Heart left ventricle (tissue), 16 donors: ENCODE measurements around the gene PLA2G2C. TPM values are rescaled to one million over a fixed set of nuclear protein-coding genes. Genes with fewer than 3 reads are reported as not detected.

Experiments
- ATAC-seq, 4 donors: fragments of 200-7000 bp; cut with Tn5 transposase; one replicate each; pipeline ENCODE4 v1.9.1; 2020 to 2022; ENCODE audit warnings: moderate library complexity in 4 of 4, mild to moderate bottlenecking in 3 of 4, moderate number of reproducible peaks in 1 of 4
- DNase-seq, 5 donors: peaks; one replicate each; pipeline ENCODE4 v3.0.0-alpha.2; 2020
- H3K27ac ChIP-seq, 12 donors: fragments of 200-600 bp; sonication (generic) in 4 of 12; one replicate each; pipeline versions ENCODE4 v1.5.0 to v1.8.0; 2016 to 2022; ENCODE audit warnings: mild to moderate bottlenecking in 2 of 12
- H3K27me3 ChIP-seq, 9 donors: fragments of 200-600 bp; sonication (generic) in 2 of 9; one replicate each; pipeline versions ENCODE4 v1.5.1 to v1.8.0; 2016 to 2022; ENCODE audit warnings: mild to moderate bottlenecking in 3 of 9
- H3K36me3 ChIP-seq, 9 donors: fragments of 200-600 bp; sonication (generic) in 2 of 9; one replicate each; pipeline versions ENCODE4 v1.5.0 to v1.8.0; 2018 to 2022; ENCODE audit warnings: mild to moderate bottlenecking in 2 of 9
- H3K4me1 ChIP-seq, 12 donors: fragments of 200-600 bp; sonication (generic) in 4 of 12; one replicate each; pipeline versions ENCODE4 v1.5.0 to v1.8.0; 2016 to 2022; ENCODE audit warnings: mild to moderate bottlenecking in 3 of 12
- H3K4me3 ChIP-seq, 12 donors: fragments of 200-600 bp; sonication (generic) in 4 of 12; one replicate each; pipeline versions ENCODE4 v1.5.0 to v1.8.0; 2017 to 2022; ENCODE audit warnings: mild to moderate bottlenecking in 9 of 12, moderate library complexity in 4 of 12
- H3K9me3 ChIP-seq, 12 donors: fragments of 200-600 bp; sonication (generic) in 4 of 12; one replicate each; pipeline versions ENCODE4 v1.5.0 to v1.8.0; 2016 to 2022; ENCODE audit warnings: mild to moderate bottlenecking in 1 of 12
- POLR2A ChIP-seq, 2 donors: fragments of 450-650 bp; IDR thresholded peaks; one replicate each; pipeline ENCODE4 v1.6.1; 2017; ENCODE audit warnings: antibody characterized with exemption in 2 of 2, mild to moderate bottlenecking in 2 of 2, moderate library complexity in 2 of 2
- WGBS, 4 donors: extraction: QIAGEN DNeasy Blood & Tissue Kit in 2 of 4; methylation state at CpG; one replicate each; pipeline versions ENCODE4 v1.1.5 to v1.1.7; 2013 to 2018; 5-methylcytosine and 5-hydroxymethylcytosine counted together
- intact Hi-C, 10 donors: fragments of 100-400 bp; cut with DNase I; formaldehyde crosslinking; loops; one replicate each; pipeline versions ENCODE4 v1.11.1 to v1.14.2; 2022
- polyA plus RNA-seq, 2 donors: library from polyadenylated mRNA; stranded (reverse); fragments of 200-250 nt; gene quantifications; one replicate each; pipeline ENCODE4 v1.2.3, GENCODE V29; 2013
- total RNA-seq, 9 donors: library from RNA; depleted of rRNA in 2 of 9; stranded (reverse); fragments of >200 nt in 2 of 9; fragmentation: NEBNext Ultra II Directional in 3 of 9; extraction: Animal tissue kit (Norgen Biotek cat#: 25700) in 3 of 9; gene quantifications; one replicate each; pipeline versions ENCODE4 v1.1.0 to v1.2.4, GENCODE V29; 2016 to 2023
- TF ChIP-seq, protein P1 (sequence below), 12 donors: fragments of 200-600 bp; sonication (generic) in 4 of 12; IDR thresholded peaks; one replicate each; pipeline versions ENCODE4 v1.5.0 to v1.8.0; 2018 to 2022; ENCODE audit warnings: antibody characterized with exemption in 12 of 12, mild to moderate bottlenecking in 5 of 12
- donor health status: ischemic (EF 13 %, LVEDD 7.1; RV severe dilation, severe dysfunction).
- donor health status: healthy with polysubstance abuse.
- donor health status: DM: no; HTN: yes; CAD: no.
- donor health status: DM: no; HTN: no; CAD: no.
- donor health status: ischemic (EF 25% LVEDD 6.9; RV normal size, moderate dysfunction).
- donor health status: ischemic (EF 25% LVEDD 5.7; RV mildly dilated, moderate dysfunction).
- donor health status: healthy.
- donor health status: DM: yes; HTN: yes; CAD: no.
- donor health status: ischemic (EF 35%, LVEDD 5.7; RV mildly dilated, moderate dysfunction).
- donor health status: nonischemic (EF 11% LVEDD 7.7; RV severe dilation, severe dysfunction).
- donor health status: DM: yes; HTN: yes; CAD: no.
- donor health status: PGD.
- donor health status: ischemic (EF 29% LVEDD 5.4; RV normal size, mild dysfunction).
- donor health status: nonischemic (EF 23%, LVEDD 6.1; RV moderate dilation, normal function).

The PLA2G2C gene
- total and polyA plus RNA-seq, 11 donors: 0.16 TPM; not detected in 10

DNA sequence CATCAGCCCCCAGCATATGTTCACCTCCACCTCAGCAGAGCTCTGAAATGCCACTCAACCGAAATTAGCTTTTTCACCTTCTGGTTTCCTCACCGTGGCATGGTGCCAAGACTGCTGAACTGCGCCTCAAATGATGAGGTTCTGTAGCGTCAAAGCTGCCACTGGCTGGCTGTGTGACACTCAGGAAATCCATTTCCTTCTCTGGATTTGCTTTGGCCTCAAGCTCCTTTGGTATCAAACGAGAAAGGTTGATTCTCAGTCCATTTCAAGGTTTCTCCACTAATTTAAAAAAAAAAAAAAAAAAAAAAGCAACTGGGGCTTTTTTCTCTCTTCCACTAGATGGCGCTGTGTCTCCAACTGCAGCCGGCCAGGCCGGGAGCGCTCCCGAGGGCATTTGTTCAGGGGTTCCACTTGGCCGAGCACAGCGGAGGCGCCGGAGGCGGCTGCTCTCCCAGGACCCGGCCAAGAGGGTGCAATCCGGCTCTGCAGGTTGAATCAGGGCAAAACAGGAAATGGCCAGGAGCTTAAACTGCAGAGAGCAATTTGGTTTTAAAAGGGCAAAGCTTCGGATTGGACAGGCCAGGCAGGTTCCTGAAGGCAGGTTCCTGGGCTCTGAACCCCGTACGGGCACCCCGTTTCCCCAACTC, 26.5 kb upstream of the PLA2G2C start:
- TF ChIP-seq, protein P1, sequence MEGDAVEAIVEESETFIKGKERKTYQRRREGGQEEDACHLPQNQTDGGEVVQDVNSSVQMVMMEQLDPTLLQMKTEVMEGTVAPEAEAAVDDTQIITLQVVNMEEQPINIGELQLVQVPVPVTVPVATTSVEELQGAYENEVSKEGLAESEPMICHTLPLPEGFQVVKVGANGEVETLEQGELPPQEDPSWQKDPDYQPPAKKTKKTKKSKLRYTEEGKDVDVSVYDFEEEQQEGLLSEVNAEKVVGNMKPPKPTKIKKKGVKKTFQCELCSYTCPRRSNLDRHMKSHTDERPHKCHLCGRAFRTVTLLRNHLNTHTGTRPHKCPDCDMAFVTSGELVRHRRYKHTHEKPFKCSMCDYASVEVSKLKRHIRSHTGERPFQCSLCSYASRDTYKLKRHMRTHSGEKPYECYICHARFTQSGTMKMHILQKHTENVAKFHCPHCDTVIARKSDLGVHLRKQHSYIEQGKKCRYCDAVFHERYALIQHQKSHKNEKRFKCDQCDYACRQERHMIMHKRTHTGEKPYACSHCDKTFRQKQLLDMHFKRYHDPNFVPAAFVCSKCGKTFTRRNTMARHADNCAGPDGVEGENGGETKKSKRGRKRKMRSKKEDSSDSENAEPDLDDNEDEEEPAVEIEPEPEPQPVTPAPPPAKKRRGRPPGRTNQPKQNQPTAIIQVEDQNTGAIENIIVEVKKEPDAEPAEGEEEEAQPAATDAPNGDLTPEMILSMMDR (IDR thresholded peaks at IDR 0.05): peak; percentile 72 to 86 (median 78)
- TF ChIP-seq POLR2A (IDR thresholded peaks at IDR 0.05): no peak
- no peaks in the 10 kb centered on the region for H3K36me3 ChIP-seq
- H3K4me1 ChIP-seq: peaks cover 0 to 12% (median 6%) of the 10 kb centered on the region in 12 donors
- H3K9me3 ChIP-seq: no peaks in the 10 kb centered on the region
- DNase-seq: peak; percentile 44 to 83 (median 53)
- intact Hi-C loops: loop anchor here in 9 of 10 donors (1.0 to 10.0 kb wide), 5 partner anchors 152 to 282 kb away; no protein-coding TSS in a partner anchor
- peaks cover 0 to 23% (median 15%) of the 10 kb centered on the region in 9 donors for H3K27me3 ChIP-seq
- no peak overlapping the region for H3K4me3 ChIP-seq
- peak in 3 of 4 donors; percentile 66 to 83 (median 68) for ATAC-seq
- no peak overlapping the region for H3K27ac ChIP-seq
- WGBS, 4 donors: 6 to 9% (median 7%) methylated on average over 21 of the region's 21 CpGs

DNA sequence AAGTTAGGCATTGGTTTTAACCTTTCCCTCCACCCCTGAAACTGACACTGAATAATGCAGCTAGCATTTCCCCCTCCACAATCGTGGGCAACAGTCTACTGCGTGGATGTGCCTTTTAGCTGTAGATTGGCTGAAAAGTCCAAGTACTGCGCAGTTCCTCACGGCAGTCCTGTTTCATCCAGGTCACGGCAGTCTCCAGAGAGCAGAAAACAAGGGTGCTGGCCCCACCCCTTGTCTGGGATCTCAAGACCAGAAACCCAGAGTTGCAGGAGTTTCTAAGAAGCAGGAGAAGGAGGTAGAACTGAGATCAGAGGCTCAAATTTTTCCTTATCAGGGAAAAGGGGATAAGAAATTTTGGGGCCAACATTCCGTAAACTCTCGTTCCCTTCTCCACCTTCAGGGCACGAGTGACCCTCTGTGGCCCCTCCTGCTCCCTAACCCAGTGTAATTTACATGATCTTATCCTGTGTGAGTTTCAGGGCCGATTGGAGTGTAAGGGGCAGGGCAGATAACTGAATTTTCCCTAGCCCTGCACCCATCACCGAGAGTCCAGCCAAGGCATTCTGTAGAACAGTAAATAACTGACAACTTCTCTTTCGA, 25.9 kb upstream of the PLA2G2C start:
- no peak for DNase-seq

GRCh38 chr1:20211511-20211931, 25.2 kb upstream of the PLA2G2C start:
- Histone ChIP-seq H3K27me3 (peaks cover 0 to 26% (median 15%) of the 10 kb centered on the region in 9 donors), H3K4me3 (no peak overlapping the region), H3K36me3 (no peaks in the 10 kb centered on the region), H3K9me3 (no peaks in the 10 kb centered on the region), H3K27ac (no peak overlapping the region), H3K4me1 (peaks cover 0 to 12% (median 6%) of the 10 kb centered on the region in 12 donors)
- TF ChIP-seq, protein P1 (IDR thresholded peaks at IDR 0.05): no peak
- TF ChIP-seq POLR2A (IDR thresholded peaks at IDR 0.05): no peak
- no peak for DNase-seq
- peak in 2 of 4 donors; percentile 8 to 12 for ATAC-seq
- 54 to 64% (median 56%) methylated on average over 4 of the region's 4 CpGs for whole genome bisulfite sequencing, 4 donors
- intact Hi-C loops: loop anchor here in 5 of 10 donors (5.0 to 10.0 kb wide), 2 partner anchors 153 to 221 kb away; no protein-coding TSS in a partner anchor

More for the DNA sequence above, 25.9 kb upstream of the PLA2G2C start:
- H3K27me3 ChIP-seq: peaks cover 0 to 25% (median 15%) of the 10 kb centered on the region in 9 donors
- no peak overlapping the region for H3K4me3 ChIP-seq
- no peak overlapping the region for H3K27ac ChIP-seq
- no peaks in the 10 kb centered on the region for H3K9me3 ChIP-seq
- H3K36me3 ChIP-seq: no peaks in the 10 kb centered on the region
- no peak for ATAC-seq
- TF ChIP-seq POLR2A (IDR thresholded peaks at IDR 0.05): no peak
- TF ChIP-seq, protein P1 (IDR thresholded peaks at IDR 0.05): no peak
- peaks cover 0 to 12% (median 6%) of the 10 kb centered on the region in 12 donors for H3K4me1 ChIP-seq
- 60 to 65% (median 63%) methylated on average over 11 of the region's 11 CpGs for WGBS, 4 donors
- intact Hi-C loops: loop anchor here in 7 of 10 donors (2.0 to 10.0 kb wide), 4 partner anchors 153 to 283 kb away; no protein-coding TSS in a partner anchor
